GM19468 (cell line): Measurements from ENCODE around the gene CABP4.

Source experiments
- ATAC-seq: cut with Tn5 transposase; IDR thresholded peaks from one replicate; pipeline ENCODE4 v1.9.1; 2021; ENCODE audit warnings: mild to moderate bottlenecking, moderate library complexity, moderate number of reproducible peaks; ENCODE audit not compliant: unreplicated experiment; ENCODE audit errors: extremely low read depth

Gene CABP4

GRCh38 chr11:67455054-67455453 is at the start of gene CABP4:
CABP4 (plus strand) TSS chr11:67455354; CDS start chr11:67455424, 70 bp downstream.
- ATAC-seq = no peak

DNA sequence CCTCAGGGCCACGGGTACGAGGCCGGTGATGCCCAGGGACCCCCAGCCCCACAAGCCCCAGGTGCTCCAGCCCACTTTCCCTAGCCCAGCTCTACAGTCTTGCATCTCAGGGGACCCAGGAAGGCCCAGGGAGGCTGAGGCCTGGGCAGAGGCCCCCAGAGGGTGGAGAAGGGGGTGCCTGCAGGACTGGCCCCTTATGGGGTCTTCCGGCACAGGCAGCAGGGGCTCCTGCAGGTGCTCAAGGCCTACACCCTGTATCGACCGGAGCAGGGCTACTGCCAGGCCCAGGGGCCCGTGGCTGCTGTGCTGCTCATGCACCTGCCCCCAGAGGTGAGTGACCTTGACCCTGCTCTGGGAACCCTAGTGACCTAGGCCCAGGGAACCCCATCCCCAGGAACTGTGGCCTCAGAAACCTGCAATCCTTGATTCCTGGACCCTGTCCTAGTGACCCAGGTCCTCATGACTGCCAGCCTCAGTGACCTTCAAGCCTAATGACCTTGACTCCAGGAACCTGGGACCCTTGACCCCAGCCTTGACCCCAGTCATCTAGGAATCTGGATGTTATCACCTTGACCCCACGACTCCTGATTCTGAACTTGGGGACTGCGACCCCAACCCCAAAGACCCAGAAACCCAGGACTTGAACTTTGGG is 49.3 kb upstream of the CABP4 start:
- no peak for ATAC-seq

GRCh38 chr11:67406420-67406968 is 48.7 kb upstream of the CABP4 start:
- ATAC-seq = no peak

DNA sequence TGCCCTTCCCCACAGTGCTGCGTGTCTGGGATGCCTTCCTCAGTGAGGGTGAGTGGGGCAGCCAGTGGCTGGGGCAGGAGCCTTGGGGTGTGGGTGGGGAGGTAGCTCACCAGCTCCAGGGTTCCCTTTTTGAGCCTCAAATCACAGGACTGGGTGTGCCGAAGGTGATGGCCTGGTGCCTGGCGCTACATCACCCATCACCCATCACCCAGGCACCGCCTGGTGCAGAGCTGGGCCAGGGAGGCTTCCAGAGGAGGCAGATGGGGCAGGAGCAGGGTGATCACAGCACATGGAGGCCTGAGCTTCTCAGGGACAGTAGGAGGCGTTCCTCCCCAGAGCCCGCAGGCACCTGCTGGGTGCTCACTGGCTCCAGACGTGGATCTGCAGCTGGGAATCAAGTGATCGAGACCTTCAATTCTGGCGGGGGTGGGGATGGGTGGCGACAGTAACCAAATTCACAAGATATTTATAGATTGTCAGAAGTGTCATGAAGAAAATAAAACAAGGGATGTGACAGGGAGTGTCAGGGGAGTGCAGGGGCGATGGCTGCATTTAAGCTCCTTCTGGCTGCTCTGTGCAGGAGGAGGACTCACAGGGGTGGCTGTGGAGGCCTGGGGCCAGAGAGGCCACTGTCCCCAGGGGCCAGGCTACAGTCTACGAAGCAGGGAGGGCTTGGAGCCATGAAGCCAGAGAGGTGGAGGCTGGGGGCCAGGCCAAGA is 48.0 kb upstream of the CABP4 start:
- ATAC-seq = no peak

DNA sequence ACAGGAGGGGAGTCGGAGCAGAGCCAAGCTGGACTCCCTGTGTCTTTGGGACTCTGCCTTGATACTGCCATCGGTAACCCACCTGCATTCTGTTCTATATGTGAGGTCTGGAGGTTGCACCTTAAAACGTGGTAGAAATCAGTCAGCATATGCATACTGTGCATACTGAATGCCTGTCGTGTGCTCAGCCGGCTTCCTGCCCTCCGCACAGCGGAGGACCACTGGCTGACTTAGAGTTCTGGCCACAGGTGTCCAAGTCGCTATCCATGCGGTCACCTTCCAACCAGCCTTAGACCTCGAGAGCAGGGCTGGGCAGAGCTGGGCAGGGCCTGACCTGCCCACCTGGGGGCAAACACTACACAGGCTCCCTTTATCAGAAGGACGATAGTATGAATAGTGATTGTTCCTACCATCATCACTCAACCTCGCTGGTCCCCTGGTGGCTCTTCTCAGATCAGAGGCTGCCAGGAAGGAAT is 47.4 kb upstream of the CABP4 start:
- no peak for ATAC-seq

DNA sequence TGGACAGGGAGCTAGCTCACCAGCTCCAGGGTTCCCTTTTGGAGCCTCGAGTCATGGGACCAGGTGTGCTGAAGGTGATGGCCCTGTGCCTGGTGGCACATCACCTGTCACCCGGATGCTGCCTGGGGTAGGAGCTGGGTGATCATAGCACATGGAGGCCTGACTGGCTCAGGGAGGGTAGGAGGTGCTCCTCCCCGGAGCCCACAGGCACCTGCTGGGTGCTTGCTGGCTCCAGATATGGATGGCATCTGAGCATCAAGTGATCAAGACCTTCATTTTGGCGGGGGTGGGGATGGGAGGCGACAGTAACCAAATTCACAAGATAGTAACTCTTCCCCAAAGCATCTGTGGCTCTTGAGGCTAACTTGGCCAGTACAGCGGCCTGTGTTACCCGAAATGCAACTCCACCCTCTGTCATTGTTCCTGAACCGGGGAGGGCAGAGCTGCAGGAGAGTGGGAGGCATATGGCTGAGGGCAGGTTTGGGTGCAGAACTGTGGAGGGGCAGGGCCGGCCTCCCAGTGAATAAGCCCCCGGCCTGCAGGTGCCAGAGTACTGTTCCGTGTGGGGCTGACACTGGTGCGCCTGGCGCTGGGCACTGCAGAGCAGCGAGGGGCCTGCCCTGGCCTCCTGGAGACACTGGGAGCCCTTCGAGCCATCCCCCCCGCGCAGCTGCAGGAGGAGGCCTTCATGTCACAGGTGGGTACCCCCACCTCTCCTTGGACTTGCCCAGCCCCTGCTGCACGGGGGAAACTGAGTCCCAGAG is 46.5 kb upstream of the CABP4 start:
- no peak for ATAC-seq

GRCh38 chr11:67409261-67409666 is 45.9 kb upstream of the CABP4 start:
- no peak for ATAC-seq

DNA sequence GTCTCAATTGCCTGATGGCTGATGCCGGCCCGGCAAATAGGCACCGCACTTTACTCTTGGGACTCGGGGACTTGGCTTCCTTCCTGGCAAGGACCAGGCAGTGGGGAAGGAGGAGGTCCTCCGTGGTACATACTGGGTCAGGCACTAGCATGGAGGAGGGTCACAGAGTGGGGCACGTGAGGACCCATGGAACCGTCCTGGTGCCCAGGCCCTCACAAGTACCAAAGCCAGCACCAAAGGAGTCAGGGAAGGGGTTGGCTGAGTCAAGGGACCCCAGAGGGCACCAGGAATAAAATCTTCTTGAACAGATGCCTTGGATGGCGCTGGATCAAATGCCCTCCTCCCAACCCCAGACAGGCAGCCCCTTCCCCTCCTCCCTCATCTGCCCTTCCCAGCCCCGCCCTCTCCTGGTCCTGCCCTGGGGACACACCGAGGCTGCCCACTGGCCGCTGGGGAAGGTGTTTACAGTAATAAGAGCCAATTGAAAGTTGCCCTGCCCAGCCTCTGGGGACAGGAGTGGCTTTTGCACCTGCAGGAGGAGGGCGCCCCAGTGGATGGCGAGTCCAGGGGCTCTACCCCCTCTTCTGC is 45.3 kb upstream of the CABP4 start:
- no peak for ATAC-seq

- ATAC-seq = no peak
Observed at GRCh38 chr11:67410369-67410831, 44.8 kb upstream of the CABP4 start.

DNA sequence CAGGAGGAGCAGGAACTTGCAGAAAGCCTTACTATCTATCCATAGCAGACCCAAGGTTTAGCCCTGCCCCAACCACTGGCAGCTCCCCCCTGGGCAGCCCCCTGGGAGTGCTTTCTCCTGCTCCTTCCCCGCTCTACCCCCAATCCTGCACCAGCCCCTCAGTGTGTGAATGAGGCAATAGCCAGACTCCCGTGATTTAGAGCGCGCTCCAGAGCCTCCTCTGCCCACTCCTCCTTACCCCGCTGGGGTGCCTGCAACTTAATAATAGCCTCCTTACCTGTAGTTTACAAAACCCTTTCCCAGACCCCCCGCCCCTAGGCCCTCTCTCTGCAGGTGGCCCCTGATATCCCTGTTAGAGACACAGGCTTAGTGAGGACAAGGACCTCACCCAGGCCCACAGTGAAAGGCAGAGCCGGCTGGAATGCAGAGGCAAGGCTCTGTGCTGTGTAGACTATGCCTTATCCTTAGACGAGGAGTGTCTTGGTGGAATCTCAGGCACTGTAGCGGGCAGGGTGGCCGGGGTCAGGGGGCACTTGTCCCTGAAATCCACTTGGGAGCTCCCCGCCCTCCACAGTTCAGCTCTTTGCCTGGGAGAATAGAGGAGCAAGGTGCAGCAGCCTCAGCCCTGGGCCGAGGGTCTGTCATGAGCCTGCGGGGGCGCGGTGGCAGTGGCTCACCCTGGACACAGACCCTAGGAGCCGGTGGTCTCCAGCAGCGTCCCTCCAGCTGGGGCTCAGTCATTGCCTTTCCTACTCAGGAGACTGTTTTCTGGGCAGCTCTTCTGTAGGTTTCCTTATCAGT is 44.0 kb upstream of the CABP4 start:
- ATAC-seq = no peak

GRCh38 chr11:67411785-67412152 is 43.4 kb upstream of the CABP4 start:
- no peak for ATAC-seq

DNA sequence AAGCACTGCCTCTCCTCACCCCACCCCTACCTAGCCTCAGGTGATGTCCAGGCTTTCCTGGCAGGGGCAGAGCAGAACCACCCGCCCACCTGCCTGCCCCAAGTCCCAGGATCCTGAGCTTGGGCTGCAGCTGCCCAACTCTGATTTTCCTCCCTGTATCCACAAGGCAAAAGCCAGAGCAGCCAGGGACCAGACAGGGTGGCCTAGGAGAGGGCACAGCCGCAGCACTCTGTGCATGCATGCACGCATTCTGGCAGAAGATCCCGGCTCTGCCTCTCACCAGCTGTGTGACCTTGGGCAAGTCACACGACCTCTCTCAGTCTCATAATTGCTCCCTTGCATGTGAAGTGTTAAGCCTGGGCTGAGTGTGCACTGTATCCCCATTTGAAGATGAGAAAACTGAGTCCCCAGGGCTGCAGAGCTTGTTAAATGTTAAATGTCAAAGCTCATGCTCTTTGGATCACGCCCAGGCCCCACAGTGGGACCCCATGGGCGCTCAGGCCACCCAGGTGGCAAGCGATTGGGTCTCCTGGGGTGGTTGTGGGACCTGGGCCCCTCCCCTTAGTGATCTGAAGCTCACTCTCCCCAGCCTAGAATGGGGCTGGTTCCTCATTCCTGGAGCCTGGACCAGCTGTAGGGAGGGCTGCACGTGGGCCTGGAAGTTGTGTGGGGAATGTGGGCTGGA is 42.5 kb upstream of the CABP4 start:
- ATAC-seq = no peak

DNA sequence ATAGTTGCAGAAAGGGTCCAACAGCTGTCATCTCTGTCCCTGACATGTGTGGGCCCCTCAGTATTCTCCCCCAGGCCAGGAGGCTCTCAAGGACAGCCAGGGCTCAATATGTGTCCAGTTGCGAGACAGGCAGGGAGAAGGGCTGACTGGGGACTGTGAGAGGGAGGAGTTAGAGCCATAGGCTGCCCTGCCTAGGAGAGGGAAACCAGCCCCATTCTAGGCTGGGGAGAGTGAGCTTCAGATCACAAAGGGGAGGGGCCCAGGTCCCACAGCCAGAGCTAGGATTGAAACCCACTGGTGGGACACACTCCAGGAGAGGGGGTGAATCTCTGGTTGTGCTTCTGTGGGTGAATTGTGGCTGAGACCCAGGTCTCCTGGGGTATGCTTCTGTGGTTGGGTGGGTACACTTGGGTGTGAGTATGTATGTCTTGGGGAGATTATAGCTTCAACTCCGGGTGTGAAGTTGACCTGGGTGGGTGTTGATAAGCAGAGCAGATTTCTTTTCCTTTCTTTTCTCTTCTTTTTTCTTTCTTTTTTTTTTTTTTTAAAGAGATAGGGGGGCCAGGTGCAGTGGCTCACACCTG is 41.8 kb upstream of the CABP4 start:
- ATAC-seq = no peak

DNA sequence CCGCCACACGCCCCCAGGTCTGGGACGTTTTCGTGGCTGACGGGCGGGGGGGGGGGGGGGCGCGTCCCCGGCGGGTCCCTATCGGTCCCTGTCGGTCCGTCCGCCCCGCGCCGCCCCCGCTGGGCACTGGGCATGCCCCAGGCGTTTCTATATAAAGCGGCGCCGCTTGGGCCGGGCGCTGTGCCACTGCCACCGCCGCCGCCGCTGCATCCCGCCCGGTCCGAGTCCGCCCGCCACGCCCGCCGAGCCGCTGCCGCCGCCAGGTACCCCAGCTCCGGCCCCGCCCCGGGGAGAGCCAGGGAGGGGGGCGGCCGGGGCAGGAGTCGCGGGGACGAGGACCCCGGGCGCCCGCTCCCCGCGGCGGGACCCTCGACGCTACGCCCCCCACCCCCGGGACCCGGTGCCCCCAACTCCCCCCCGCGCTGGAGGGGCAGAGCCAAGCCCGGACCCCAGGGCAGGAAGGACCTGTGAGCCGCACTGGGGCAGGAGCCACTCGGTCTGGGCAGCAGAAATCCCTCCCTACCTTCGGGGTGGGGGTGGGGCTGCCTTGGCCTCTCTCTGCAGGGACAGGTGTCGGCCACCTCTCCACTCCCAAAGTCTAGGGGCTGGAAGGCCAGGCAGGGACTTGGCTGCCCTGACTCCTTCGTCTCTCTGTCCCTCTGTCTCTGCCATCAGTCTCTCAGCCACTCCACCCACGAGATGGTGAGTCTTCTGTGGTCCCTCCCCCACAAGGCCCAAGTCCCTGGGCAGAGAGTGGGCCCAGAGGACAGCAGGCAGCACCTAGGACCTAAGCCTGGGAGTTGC is 39.5 kb upstream of the CABP4 start, which contains the start of gene CARNS1:
TSS of gene CARNS1 (plus strand) at position 178 of the 804 bp plus-strand sequence. CDS start at position 700, 522 bp downstream.
- no peak for ATAC-seq

DNA sequence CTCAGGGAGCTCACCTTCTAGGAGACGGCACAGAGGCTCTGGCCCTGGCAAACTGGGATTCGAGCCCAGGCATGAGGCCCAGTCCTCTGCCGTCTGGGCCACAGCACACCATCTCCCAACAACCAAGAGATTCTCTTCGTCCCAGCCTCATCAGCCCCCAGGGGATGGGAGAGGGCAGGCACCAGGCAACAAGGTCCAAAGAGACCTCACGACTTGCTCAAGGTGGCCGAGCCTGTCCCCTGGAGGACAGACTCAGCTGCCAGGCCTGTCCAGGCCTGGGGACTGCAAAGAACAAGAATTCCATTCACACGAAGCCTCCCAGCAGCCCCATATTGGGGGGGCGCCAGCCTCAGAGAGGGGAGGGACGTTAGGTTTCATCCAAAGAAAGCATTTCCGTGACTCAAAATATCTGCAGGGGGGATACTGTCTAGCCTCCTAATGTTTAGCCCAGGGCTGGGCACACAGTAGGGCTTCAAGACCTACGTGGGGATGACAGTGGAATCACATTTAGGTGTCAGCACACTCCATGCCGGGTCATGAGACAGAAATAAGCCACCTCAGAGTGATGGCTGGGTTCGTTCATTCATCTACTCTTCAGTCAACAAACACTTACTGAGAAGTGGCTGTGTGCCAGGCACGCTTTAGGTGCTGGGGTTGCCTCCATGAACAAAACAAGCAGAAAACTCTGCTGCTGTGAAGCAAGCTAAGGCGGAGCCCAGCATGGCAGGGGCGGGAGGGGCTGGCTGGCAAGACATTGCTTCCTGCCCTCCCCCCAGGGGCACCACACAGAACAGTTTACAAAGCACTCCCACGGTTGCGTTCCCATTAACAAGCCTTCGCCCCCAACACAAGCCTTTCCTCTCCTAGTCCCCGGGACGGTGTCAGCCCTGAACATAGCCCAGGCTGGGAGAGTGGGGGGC is 38.5 kb upstream of the CABP4 start:
- no peak for ATAC-seq

- ATAC-seq = no peak
Observed at GRCh38 chr11:67417425-67417824, 37.7 kb upstream of the CABP4 start.
